Right lobe of liver (tissue), 6 donors: ENCODE results near the gene CITED2. TPM values are rescaled to one million over a fixed set of nuclear protein-coding genes. Genes with fewer than 3 reads are reported as not detected.

Experiments
- ATAC-seq, 4 donors: fragments of 200-7000 bp; cut with Tn5 transposase; one replicate each; pipeline ENCODE4 v1.9.1; 2020; ENCODE audit warnings: mild to moderate bottlenecking in 4 of 4, moderate library complexity in 4 of 4
- DNase-seq, 3 donors: peaks; one replicate each; pipeline ENCODE4 v3.0.0-alpha.2; 2020
- H3K27ac ChIP-seq, 3 donors: fragments of 200-600 bp; one replicate each; pipeline ENCODE4 v1.8.0; 2022
- H3K27me3 ChIP-seq, 2 donors: fragments of 200-600 bp; one replicate each; pipeline ENCODE4 v1.8.0; 2022
- H3K36me3 ChIP-seq, 4 donors: fragments of 200-600 bp; sonication (generic) in 1 of 4; one replicate each; pipeline versions ENCODE4 v1.5.1 to v1.8.0; 2017 to 2022; ENCODE audit warnings: control low read depth in 1 of 4
- H3K4me1 ChIP-seq, 4 donors: fragments of 200-600 bp; sonication (generic) in 1 of 4; one replicate each; pipeline versions ENCODE4 v1.5.1 to v1.8.0; 2017 to 2022; ENCODE audit warnings: control low read depth in 1 of 4
- H3K4me3 ChIP-seq, 3 donors: fragments of 200-600 bp; one replicate each; pipeline ENCODE4 v1.8.0; 2022
- H3K9me3 ChIP-seq, 4 donors: fragments of 200-600 bp; sonication (generic) in 1 of 4; one replicate each; pipeline versions ENCODE4 v1.5.1 to v1.8.0; 2017 to 2022; ENCODE audit warnings: control low read depth in 1 of 4
- POLR2A ChIP-seq: fragments of 450-650 bp; IDR thresholded peaks from one replicate; pipeline ENCODE4 v1.6.1; 2017; ENCODE audit warnings: antibody characterized with exemption, mild to moderate bottlenecking
- WGBS: methylation state at CpG from one replicate; pipeline ENCODE4 v1.1.6; 2018; ENCODE audit warnings: low coverage, low lambda C conversion rate; ENCODE audit not compliant: insufficient coverage; ENCODE audit errors: missing lambda C conversion rate; 5-methylcytosine and 5-hydroxymethylcytosine counted together
- intact Hi-C, 2 donors: fragments of 100-400 bp; cut with DNase I; formaldehyde crosslinking; loops; one replicate each; pipeline versions ENCODE4 v1.11.2 to v1.14.1; 2022
- total RNA-seq, 6 experiments: library from RNA; depleted of rRNA in 2 of 6; stranded (reverse); fragments of >200 nt in 2 of 6; fragmentation: NEBNext Ultra II Directional in 3 of 6; extraction: Animal tissue kit (Norgen Biotek cat#: 25700) in 3 of 6; gene quantifications; one replicate each; pipeline versions ENCODE4 v1.1.0 to v1.2.4, GENCODE V29; 2016 to 2023
- TF ChIP-seq, protein P1 (sequence below), 4 donors: fragments of 200-600 bp in 3 of 4; fragments of 450-650 bp in 1 of 4; IDR thresholded peaks; one replicate each; pipeline versions ENCODE4 v1.5.1 to v1.8.0; 2016 to 2022; ENCODE audit warnings: antibody characterized with exemption in 4 of 4, mild to moderate bottlenecking in 2 of 4
- donor health status: DM: no; HTN: yes; CAD: no.
- donor health status: DM: no; HTN: no; CAD: no.
- donor health status: DM: no; HTN: no; CAD: no.
- donor health status: DM: no; HTN: yes; CAD: no.
- donor health status: DM: no; HTN: yes; CAD: no.

Gene CITED2
- total RNA-seq, 6 experiments from 2014 or later = 76.6 to 373 (median 126) TPM

- TF ChIP-seq POLR2A = no peak
- TF ChIP-seq, protein P1, sequence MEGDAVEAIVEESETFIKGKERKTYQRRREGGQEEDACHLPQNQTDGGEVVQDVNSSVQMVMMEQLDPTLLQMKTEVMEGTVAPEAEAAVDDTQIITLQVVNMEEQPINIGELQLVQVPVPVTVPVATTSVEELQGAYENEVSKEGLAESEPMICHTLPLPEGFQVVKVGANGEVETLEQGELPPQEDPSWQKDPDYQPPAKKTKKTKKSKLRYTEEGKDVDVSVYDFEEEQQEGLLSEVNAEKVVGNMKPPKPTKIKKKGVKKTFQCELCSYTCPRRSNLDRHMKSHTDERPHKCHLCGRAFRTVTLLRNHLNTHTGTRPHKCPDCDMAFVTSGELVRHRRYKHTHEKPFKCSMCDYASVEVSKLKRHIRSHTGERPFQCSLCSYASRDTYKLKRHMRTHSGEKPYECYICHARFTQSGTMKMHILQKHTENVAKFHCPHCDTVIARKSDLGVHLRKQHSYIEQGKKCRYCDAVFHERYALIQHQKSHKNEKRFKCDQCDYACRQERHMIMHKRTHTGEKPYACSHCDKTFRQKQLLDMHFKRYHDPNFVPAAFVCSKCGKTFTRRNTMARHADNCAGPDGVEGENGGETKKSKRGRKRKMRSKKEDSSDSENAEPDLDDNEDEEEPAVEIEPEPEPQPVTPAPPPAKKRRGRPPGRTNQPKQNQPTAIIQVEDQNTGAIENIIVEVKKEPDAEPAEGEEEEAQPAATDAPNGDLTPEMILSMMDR (IDR thresholded peaks at IDR 0.05) = no peak
- no peak overlapping the region for H3K27ac ChIP-seq
- no peaks in the 10 kb centered on the region for H3K27me3 ChIP-seq
- no peaks in the 10 kb centered on the region for H3K36me3 ChIP-seq
- H3K4me1 ChIP-seq = no peaks in the 10 kb centered on the region
- 64% methylated on average over 4 of the region's 4 CpGs for WGBS
- ATAC-seq = no peak
- intact Hi-C loops = loop anchor here in 1 of 2 donors (10.0 kb wide), 1 partner anchor 379 kb away; no protein-coding TSS in a partner anchor
- DNase-seq = no peak
- no peak overlapping the region for H3K4me3 ChIP-seq
- no peaks in the 10 kb centered on the region for H3K9me3 ChIP-seq
Observed at GRCh38 chr6:139354189-139354588, 20.3 kb downstream of the CITED2 start.

DNA sequence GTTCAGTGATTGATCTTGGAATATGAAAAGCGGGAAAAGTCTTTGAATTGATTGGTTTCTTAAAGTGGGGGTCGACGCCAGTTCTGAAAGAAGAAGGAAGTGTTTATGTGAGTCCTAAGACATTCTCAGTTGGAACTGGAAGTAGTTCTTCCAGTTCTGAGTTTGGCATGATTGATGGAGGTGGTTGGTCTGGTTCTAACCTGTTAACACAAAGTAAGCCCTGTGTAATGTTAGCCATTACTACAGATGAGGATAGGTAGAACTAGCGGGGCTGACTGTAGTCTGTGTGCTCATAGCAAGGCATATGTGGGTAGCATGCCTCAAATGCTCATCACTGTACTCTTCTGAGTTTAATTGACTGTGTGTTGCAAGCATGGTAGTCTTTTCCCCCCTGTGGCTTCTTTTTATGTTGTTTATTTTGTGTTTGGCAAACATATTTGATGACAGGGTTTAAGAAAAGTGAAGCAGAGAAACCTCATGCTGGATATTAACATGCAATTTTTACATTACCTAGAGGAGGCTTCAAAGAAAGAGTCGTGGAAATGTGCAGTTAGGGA, 24.9 kb downstream of the CITED2 start:
- WGBS = 48% methylated on average over 4 of the region's 5 CpGs
- no peaks in the 10 kb centered on the region for H3K4me1 ChIP-seq
- ATAC-seq (no peak), DNase-seq (no peak)
- no peaks in the 10 kb centered on the region for H3K27me3 ChIP-seq
- no peak overlapping the region for H3K27ac ChIP-seq
- no peaks in the 10 kb centered on the region for H3K36me3 ChIP-seq
- H3K4me3 ChIP-seq = no peak overlapping the region
- intact Hi-C loops = loop anchor here in 1 of 2 donors (10.0 kb wide), 1 partner anchor 375 kb away; no protein-coding TSS in a partner anchor
- TF ChIP-seq, protein P1 (IDR thresholded peaks at IDR 0.05) = no peak
- TF ChIP-seq POLR2A = no peak
- no peaks in the 10 kb centered on the region for H3K9me3 ChIP-seq

GRCh38 chr6:139346392-139346791, 28.1 kb downstream of the CITED2 start:
- no peaks in the 10 kb centered on the region for H3K36me3 ChIP-seq
- no peak overlapping the region for H3K27ac ChIP-seq
- DNase-seq (no peak), ATAC-seq (no peak)
- WGBS = 100% methylated on average over 2 of the region's 2 CpGs
- H3K4me1 ChIP-seq = no peaks in the 10 kb centered on the region
- no peaks in the 10 kb centered on the region for H3K9me3 ChIP-seq
- no peak overlapping the region for H3K4me3 ChIP-seq
- intact Hi-C loops = no loop called here
- no peak for TF ChIP-seq POLR2A
- TF ChIP-seq, protein P1 (IDR thresholded peaks at IDR 0.05) = no peak
- no peaks in the 10 kb centered on the region for H3K27me3 ChIP-seq

GRCh38 chr6:139344186-139344963, 30.1 kb downstream of the CITED2 start:
- TF ChIP-seq, protein P1 (IDR thresholded peaks at IDR 0.05) = no peak
- TF ChIP-seq POLR2A = no peak
- WGBS = 90% methylated on average over 4 of the region's 4 CpGs
- Histone ChIP-seq H3K27ac (no peak overlapping the region), H3K27me3 (no peaks in the 10 kb centered on the region), H3K4me1 (no peaks in the 10 kb centered on the region), H3K4me3 (no peak overlapping the region), H3K9me3 (no peaks in the 10 kb centered on the region), H3K36me3 (no peaks in the 10 kb centered on the region)
- intact Hi-C loops = no loop called here
- no peak for DNase-seq
- no peak for ATAC-seq
